Activated CD8-positive, alpha-beta T cell treated with anti-CD3 and anti-CD28 coated beads for 36 hours (primary cell): ENCODE results near the gene ELOB. TPM values are rescaled to one million over a fixed set of nuclear protein-coding genes. Genes with fewer than 3 reads are reported as not detected.
"Not testable (repeated sequence)": the region's sequence is repeated elsewhere in the genome, so short reads cannot be mapped to it uniquely, and the experiment has no call there.

Experiments used
- ATAC-seq: fragments of 200-7000 bp; cut with Tn5 transposase; one replicate; pipeline ENCODE4 v1.10.0; 2021; ENCODE audit warnings: mild to moderate bottlenecking, moderate library complexity
- CTCF ChIA-PET: fragments of 350-600 bp; sonication (Branson Sonifier 250); formaldehyde crosslinking; loops from one replicate; lab custom pipeline; 2021; ENCODE audit warnings: antibody characterized with exemption; lab: Charles Lee
- POLR2A ChIA-PET: fragments of 350-600 bp; sonication (Branson Sonifier 250); formaldehyde crosslinking; loops from one replicate; lab custom pipeline; 2021; ENCODE audit warnings: antibody characterized with exemption; lab: Charles Lee
- DNase-seq: peaks from one replicate; pipeline ENCODE4 v3.0.0-alpha.2; 2020
- H3K27ac Mint-ChIP-seq: one replicate; pipeline ENCODE4 v1.8.0; 2021; ENCODE audit warnings: mild to moderate bottlenecking, mixed read lengths
- H3K27me3 Mint-ChIP-seq: one replicate; pipeline ENCODE4 v1.8.0; 2021; ENCODE audit warnings: mixed read lengths
- H3K36me3 Mint-ChIP-seq: one replicate; pipeline ENCODE4 v1.8.0; 2021; ENCODE audit warnings: low read depth, mixed read lengths
- H3K4me1 Mint-ChIP-seq: one replicate; pipeline ENCODE4 v1.8.0; 2021; ENCODE audit warnings: low read depth, mixed read lengths
- H3K4me3 Mint-ChIP-seq: one replicate; pipeline ENCODE4 v1.8.0; 2021; ENCODE audit warnings: mild to moderate bottlenecking, moderate library complexity, mixed read lengths
- H3K9me3 Mint-ChIP-seq: one replicate; pipeline ENCODE4 v1.8.0; 2021; ENCODE audit warnings: mixed read lengths
- intact Hi-C: fragments of 100-400 bp; cut with micrococcal nuclease; formaldehyde crosslinking; loops from one replicate; pipeline ENCODE4 v1.10.0; 2022
- total RNA-seq, 2 experiments: library from RNA; stranded (reverse); gene quantifications; one replicate each; pipeline ENCODE4 v1.2.3, GENCODE V29; 2021
- TF ChIP-seq, protein P1 (sequence below): fragments of 200-600 bp; IDR thresholded peaks from one replicate; pipeline ENCODE4 v1.8.0; 2022; ENCODE audit warnings: antibody characterized with exemption, mild to moderate bottlenecking

The ELOB gene
- total RNA-seq, 2 experiments from 2014 or later: 174 to 178 TPM

GRCh38 chr16:2724816-2725348, 52.2 kb downstream of the ELOB start:
- Mint-ChIP-seq H3K4me3 (no peak overlapping the region), H3K27ac (no peak overlapping the region), H3K27me3 (peaks cover 3% of the 10 kb centered on the region), H3K9me3 (no peaks in the 10 kb centered on the region), H3K36me3 (no peaks in the 10 kb centered on the region), H3K4me1 (peaks cover 4% of the 10 kb centered on the region)
- intact Hi-C loops: no loop called here
- TF ChIP-seq, protein P1, sequence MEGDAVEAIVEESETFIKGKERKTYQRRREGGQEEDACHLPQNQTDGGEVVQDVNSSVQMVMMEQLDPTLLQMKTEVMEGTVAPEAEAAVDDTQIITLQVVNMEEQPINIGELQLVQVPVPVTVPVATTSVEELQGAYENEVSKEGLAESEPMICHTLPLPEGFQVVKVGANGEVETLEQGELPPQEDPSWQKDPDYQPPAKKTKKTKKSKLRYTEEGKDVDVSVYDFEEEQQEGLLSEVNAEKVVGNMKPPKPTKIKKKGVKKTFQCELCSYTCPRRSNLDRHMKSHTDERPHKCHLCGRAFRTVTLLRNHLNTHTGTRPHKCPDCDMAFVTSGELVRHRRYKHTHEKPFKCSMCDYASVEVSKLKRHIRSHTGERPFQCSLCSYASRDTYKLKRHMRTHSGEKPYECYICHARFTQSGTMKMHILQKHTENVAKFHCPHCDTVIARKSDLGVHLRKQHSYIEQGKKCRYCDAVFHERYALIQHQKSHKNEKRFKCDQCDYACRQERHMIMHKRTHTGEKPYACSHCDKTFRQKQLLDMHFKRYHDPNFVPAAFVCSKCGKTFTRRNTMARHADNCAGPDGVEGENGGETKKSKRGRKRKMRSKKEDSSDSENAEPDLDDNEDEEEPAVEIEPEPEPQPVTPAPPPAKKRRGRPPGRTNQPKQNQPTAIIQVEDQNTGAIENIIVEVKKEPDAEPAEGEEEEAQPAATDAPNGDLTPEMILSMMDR: no peak
- CTCF ChIA-PET: interaction anchor here (1.7 kb wide), 1 partner anchor 114 kb away, joined by 3 read pairs; no protein-coding TSS in a partner anchor
- POLR2A ChIA-PET: no interaction called here
- no peak for DNase-seq
- ATAC-seq: no peak

DNA sequence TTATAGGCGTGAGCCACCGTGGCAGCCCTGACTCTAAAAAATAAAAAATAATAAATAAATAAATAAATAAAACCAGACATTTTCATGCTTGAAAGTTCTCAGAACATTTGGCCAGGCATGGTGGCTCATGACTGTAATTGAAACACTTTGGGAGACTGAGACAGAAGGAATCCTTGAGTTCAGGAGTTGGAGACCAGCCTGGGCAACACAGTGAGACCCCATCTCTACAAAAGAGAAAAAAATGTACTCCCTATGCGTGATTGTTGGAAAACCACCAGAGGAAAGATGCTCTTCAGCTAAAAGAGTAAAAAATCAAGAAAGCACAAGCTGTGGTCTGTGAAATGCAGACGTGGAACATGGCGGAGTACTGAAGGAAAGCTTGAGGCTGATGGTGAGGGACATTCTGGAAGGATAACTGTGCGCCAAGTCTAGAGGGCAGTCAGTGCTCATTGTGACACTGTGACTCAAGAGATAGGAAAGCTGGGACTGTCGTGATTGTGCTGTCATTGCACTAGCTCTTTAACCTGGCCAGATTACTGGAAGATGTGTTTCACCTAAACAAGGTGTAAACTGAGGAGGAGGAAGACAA, 52.9 kb downstream of the ELOB start:
- H3K36me3 Mint-ChIP-seq: no peaks in the 10 kb centered on the region
- intact Hi-C loops: no loop called here
- ATAC-seq (no peak), DNase-seq (no peak)
- CTCF ChIA-PET: interaction anchor here (1.7 kb wide), 1 partner anchor 115 kb away, joined by 3 read pairs; no protein-coding TSS in a partner anchor
- TF ChIP-seq, protein P1: no peak
- H3K4me3 Mint-ChIP-seq: no peak overlapping the region
- H3K4me1 Mint-ChIP-seq: peaks cover 4% of the 10 kb centered on the region
- H3K27ac Mint-ChIP-seq: no peak overlapping the region
- POLR2A ChIA-PET: interaction anchor here (0.6 kb wide), 1 partner anchor 30 kb away, joined by 3 read pairs; no protein-coding TSS in a partner anchor
- peaks cover 3% of the 10 kb centered on the region for H3K27me3 Mint-ChIP-seq
- no peaks in the 10 kb centered on the region for H3K9me3 Mint-ChIP-seq

GRCh38 chr16:2721634-2722173, 55.4 kb downstream of the ELOB start:
- POLR2A ChIA-PET, ATAC-seq, DNase-seq, intact Hi-C loops, H3K9me3 Mint-ChIP-seq, H3K4me1 Mint-ChIP-seq, H3K36me3 Mint-ChIP-seq, H3K27me3 Mint-ChIP-seq, CTCF ChIA-PET: not testable (repeated sequence)
- Mint-ChIP-seq H3K27ac (peak overlapping the region; percentile 25), H3K4me3 (peak overlapping the region; percentile 58)
- TF ChIP-seq, protein P1: peak; percentile 37

Other genes starting within 250 kb of the ELOB start
- not detected for gene CEMP1, start 245.9 kb downstream of the ELOB start, total RNA-seq
- gene PDPK1, start 239.3 kb downstream of the ELOB start, total RNA-seq: 10 to 100 TPM; 32.4 to 33.9 TPM
- gene KCTD5, start 94.8 kb downstream of the ELOB start, total RNA-seq: 10 to 100 TPM; 26.0 to 27.3 TPM
- gene PRSS27, start 57.1 kb downstream of the ELOB start, total RNA-seq: 1 to 10 TPM; 1.2 to 1.4 TPM
- 100 to 1,000 TPM; 518 to 561 TPM for gene SRRM2, start 24.6 kb downstream of the ELOB start, total RNA-seq
- under 1 TPM in 1 of 2 experiments, not detected in 1; 0.29 TPM for gene PRSS33, start 10.3 kb upstream of the ELOB start, total RNA-seq
- gene PRSS41, start 21.2 kb upstream of the ELOB start, total RNA-seq: not detected
- gene PRSS21, start 40.0 kb upstream of the ELOB start, total RNA-seq: 10 to 100 TPM; 11.3 to 12.5 TPM
- 1 to 10 TPM in 1 of 2 experiments, under 1 TPM in 1; 0.97 to 2.1 TPM for gene ZG16B, start 53.0 kb upstream of the ELOB start, total RNA-seq
- gene PRSS22, start 80.9 kb upstream of the ELOB start, total RNA-seq: not detected
- 10 to 100 TPM; 18.9 to 19.3 TPM for gene FLYWCH2, start 105.9 kb upstream of the ELOB start, total RNA-seq
- 10 to 100 TPM; 33.4 to 34.9 TPM for gene FLYWCH1, start 134.7 kb upstream of the ELOB start, total RNA-seq
- gene KREMEN2, start 187.0 kb upstream of the ELOB start, total RNA-seq: under 1 TPM in 1 of 2 experiments, not detected in 1; 0.22 TPM
- 10 to 100 TPM; 29.4 to 30.4 TPM for gene PAQR4, start 192.1 kb upstream of the ELOB start, total RNA-seq
- gene PKMYT1, start 203.2 kb upstream of the ELOB start, total RNA-seq: 100 to 1,000 TPM; 121 to 123 TPM
- gene CLDN9, start 235.6 kb upstream of the ELOB start, total RNA-seq: not detected
- gene CLDN6, start 240.9 kb upstream of the ELOB start, total RNA-seq: not detected
- 10 to 100 TPM; 11.8 to 13.5 TPM for gene TNFRSF12A, start 243.1 kb upstream of the ELOB start, total RNA-seq
- 10 to 100 TPM; 24.2 to 24.8 TPM for gene HCFC1R1, start 246.7 kb upstream of the ELOB start, total RNA-seq
- gene THOC6, start 246.8 kb upstream of the ELOB start, total RNA-seq: 10 to 100 TPM; 55.4 to 56.6 TPM